ENCODE measurements around the gene GALNT9. TPM values are rescaled to one million over a fixed set of nuclear protein-coding genes. Genes with fewer than 3 reads are reported as not detected.

GALNT9 gene
- total RNA-seq, 1 experiment from 2014 or later, result not detected

DNA sequence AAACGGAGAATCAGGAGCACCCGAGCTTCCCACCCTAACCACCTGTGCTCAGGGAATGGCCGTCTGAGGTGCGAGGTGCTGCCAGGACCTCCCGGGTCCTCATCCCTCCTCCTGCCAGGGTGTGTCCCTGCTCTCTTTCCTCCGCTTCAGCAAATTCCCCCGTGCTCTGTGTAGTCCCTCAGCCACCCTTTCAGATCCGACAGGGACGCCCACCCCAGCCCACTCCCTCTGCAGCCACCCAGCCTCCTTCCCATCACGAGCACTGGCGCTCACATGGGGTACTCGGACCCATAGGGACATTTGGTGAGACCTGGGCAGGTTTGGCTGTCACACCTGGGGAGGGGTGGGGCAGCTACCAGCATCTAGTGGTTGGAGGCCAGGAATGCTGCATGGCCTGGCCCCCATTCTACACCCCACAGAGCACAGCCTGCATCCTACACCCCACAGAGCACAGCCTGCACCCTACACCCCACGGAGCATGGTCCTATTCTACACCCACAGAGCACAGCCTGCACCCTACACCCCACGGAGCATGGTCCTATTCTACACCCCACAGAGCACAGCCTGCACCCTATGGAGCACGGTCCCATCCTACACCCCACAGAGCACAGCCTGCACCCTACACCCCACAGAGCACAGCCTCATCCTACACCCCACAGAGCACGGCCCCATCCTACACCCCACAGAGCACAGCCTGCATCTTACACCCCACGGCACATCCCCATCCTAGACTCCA is 12.7 kb downstream of the GALNT9 start:
- Histone ChIP-seq H3K27me3 (ENCODE audit: low read length) (no peaks in the 10 kb centered on the region), H3K79me2 (ENCODE audit: low read length) (no peaks in the 10 kb centered on the region), H3K36me3 (ENCODE audit: insufficient read depth, low read length) (no peaks in the 10 kb centered on the region), H3K4me2 (ENCODE audit: low read depth, low read length, poor library complexity, severe bottlenecking) (no peak overlapping the region), H3K9ac (ENCODE audit: low read length) (no peak overlapping the region), H3K27ac (ENCODE audit: low read length) (no peak overlapping the region), H3K4me3 (ENCODE audit: low read length) (no peak overlapping the region), H3K9me2 (replicated peaks; ENCODE audit: insufficient read depth, low read length) (no peaks in the 10 kb centered on the region), H4K20me1 (ENCODE audit: insufficient read depth, low read depth, low read length) (no peaks in the 10 kb centered on the region), H3K9me3 (ENCODE audit: low read length) (no peaks in the 10 kb centered on the region), H2AFZ (ENCODE audit: low read length) (no peak overlapping the region), H3K4me1 (ENCODE audit: low read length) (no peaks in the 10 kb centered on the region)
- no peak for DNase-seq

DNA sequence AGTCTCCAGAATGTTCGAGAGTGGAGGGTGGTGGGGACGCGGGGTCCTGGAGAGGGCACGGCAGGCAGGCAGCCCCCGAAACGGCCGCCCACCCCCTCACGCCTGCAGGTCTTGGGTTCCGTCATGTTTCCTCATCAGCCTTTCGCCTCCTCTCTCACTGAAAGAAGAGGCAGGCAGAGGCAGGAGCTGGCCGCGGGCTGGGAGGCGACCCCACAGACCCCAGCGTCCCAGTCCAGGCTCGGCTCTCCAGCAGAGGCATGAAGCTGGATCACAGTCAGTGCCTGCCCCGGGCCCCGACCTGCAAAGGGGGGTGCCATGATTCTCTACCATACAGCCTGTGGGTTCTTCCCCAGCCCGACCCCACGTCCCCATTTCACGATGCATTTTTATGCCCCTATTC is 13.4 kb downstream of the GALNT9 start:
- Histone ChIP-seq H3K27ac (ENCODE audit: low read length) (no peak overlapping the region), H3K4me3 (ENCODE audit: low read length) (no peak overlapping the region), H3K4me1 (ENCODE audit: low read length) (no peaks in the 10 kb centered on the region), H4K20me1 (ENCODE audit: insufficient read depth, low read depth, low read length) (no peaks in the 10 kb centered on the region), H3K36me3 (ENCODE audit: insufficient read depth, low read length) (no peaks in the 10 kb centered on the region), H3K9me3 (ENCODE audit: low read length) (no peaks in the 10 kb centered on the region), H2AFZ (ENCODE audit: low read length) (no peak overlapping the region), H3K9ac (ENCODE audit: low read length) (no peak overlapping the region), H3K27me3 (ENCODE audit: low read length) (no peaks in the 10 kb centered on the region), H3K4me2 (ENCODE audit: low read depth, low read length, poor library complexity, severe bottlenecking) (no peak overlapping the region), H3K9me2 (replicated peaks; ENCODE audit: insufficient read depth, low read length) (no peaks in the 10 kb centered on the region), H3K79me2 (ENCODE audit: low read length) (no peaks in the 10 kb centered on the region)
- DNase-seq, result no peak

DNA sequence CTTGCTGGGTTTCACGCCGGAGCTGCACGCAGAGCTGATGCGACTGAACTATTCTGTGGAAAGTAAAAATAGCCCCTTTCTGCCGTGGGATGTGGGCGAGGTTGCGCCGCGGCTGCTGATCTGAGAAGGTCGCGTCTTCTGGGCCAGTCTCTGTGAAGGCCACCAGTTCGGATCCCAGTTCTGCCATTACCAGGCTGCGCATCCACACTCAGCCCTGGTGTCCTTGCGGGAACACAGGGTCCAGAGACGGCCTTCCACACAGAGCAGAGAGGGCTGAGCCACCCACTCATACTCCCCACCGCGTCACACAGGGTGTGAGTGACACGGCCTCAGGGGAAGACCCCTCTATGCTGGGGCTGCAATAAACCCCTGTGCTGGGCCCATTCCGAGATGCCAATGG is 13.9 kb downstream of the GALNT9 start:
- Histone ChIP-seq H3K9me3 (ENCODE audit: low read length) (no peaks in the 10 kb centered on the region), H4K20me1 (ENCODE audit: insufficient read depth, low read depth, low read length) (no peaks in the 10 kb centered on the region), H3K4me3 (ENCODE audit: low read length) (no peak overlapping the region), H3K36me3 (ENCODE audit: insufficient read depth, low read length) (no peaks in the 10 kb centered on the region), H3K4me1 (ENCODE audit: low read length) (no peaks in the 10 kb centered on the region), H3K9me2 (replicated peaks; ENCODE audit: insufficient read depth, low read length) (no peaks in the 10 kb centered on the region), H2AFZ (ENCODE audit: low read length) (no peak overlapping the region), H3K79me2 (ENCODE audit: low read length) (no peaks in the 10 kb centered on the region), H3K4me2 (ENCODE audit: low read depth, low read length, poor library complexity, severe bottlenecking) (no peak overlapping the region), H3K9ac (ENCODE audit: low read length) (no peak overlapping the region), H3K27me3 (ENCODE audit: low read length) (no peaks in the 10 kb centered on the region), H3K27ac (ENCODE audit: low read length) (no peak overlapping the region)
- DNase-seq, result no peak

DNA sequence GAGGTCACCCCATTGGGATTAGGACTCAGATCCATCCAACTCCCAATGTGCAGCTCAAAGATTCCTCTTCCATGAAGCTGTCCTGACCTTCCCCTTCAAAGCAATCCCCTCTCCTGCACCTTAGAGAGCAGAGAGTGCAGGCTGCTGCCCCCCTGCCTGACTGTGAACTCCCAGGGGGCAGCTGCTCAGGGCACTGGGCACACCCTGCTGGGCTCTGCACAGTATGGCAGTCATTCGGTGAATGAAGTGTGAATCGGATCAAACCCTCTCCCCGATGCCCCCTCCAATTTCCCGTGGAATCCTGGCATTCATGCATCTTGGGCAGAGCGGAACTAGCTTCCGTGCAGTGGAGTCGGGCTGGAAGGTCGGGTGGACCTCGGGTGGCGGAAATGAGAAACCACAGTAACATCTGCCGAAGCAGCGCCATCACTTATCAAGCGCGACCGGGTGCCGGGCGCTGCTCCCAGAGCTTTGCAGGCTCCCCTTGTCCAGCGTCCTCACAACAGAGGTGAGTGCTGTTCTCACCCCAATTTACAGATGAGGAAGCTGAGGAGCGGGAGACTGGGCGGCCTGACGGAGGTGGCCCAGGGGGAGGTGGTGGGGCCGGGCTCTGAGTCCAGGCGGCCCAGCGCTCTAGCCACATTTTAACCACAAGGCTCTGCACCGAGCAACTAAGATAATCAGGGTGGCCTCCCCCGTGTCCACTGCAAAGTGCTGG is 14.7 kb downstream of the GALNT9 start:
- Histone ChIP-seq H3K27me3 (ENCODE audit: low read length) (no peaks in the 10 kb centered on the region), H3K9ac (ENCODE audit: low read length) (no peak overlapping the region), H3K4me3 (ENCODE audit: low read length) (no peak overlapping the region), H3K9me3 (ENCODE audit: low read length) (no peaks in the 10 kb centered on the region), H3K79me2 (ENCODE audit: low read length) (no peaks in the 10 kb centered on the region), H3K27ac (ENCODE audit: low read length) (no peak overlapping the region), H3K4me1 (ENCODE audit: low read length) (no peaks in the 10 kb centered on the region), H4K20me1 (ENCODE audit: insufficient read depth, low read depth, low read length) (no peaks in the 10 kb centered on the region), H2AFZ (ENCODE audit: low read length) (no peak overlapping the region), H3K36me3 (ENCODE audit: insufficient read depth, low read length) (no peaks in the 10 kb centered on the region), H3K9me2 (replicated peaks; ENCODE audit: insufficient read depth, low read length) (no peaks in the 10 kb centered on the region), H3K4me2 (ENCODE audit: low read depth, low read length, poor library complexity, severe bottlenecking) (no peak overlapping the region)
- no peak for DNase-seq

DNA sequence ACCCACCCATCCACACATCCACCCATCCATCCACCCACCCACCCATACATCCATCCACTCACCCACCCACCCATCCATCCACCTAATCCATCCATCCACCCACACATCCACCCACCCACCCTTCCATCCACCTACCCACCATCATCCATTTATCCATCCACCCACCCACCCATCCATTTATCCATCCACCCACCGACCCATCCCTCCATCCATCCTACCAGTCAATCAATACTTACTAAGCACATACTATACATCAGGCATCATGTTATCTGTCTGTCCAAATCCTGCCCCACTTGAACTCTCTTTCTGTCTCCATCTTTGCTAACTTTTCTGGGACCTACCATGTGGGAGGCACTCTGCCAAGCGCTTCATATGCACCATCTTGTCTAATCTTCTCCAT is 15.4 kb downstream of the GALNT9 start:
- no peaks in the 10 kb centered on the region for H3K27me3 ChIP-seq (ENCODE audit: low read length)
- no peak for DNase-seq
- no peaks in the 10 kb centered on the region for H3K9me2 ChIP-seq (replicated peaks; ENCODE audit: insufficient read depth, low read length)
- no peak overlapping the region for H3K4me2 ChIP-seq (ENCODE audit: low read depth, low read length, poor library complexity, severe bottlenecking)
- H3K9ac ChIP-seq (ENCODE audit: low read length), result no peak overlapping the region
- H3K9me3 ChIP-seq (ENCODE audit: low read length), result no peaks in the 10 kb centered on the region
- no peaks in the 10 kb centered on the region for H4K20me1 ChIP-seq (ENCODE audit: insufficient read depth, low read depth, low read length)
- H3K27ac ChIP-seq (ENCODE audit: low read length), result no peak overlapping the region
- no peaks in the 10 kb centered on the region for H3K36me3 ChIP-seq (ENCODE audit: insufficient read depth, low read length)
- H3K79me2 ChIP-seq (ENCODE audit: low read length), result no peaks in the 10 kb centered on the region
- H3K4me1 ChIP-seq (ENCODE audit: low read length), result no peaks in the 10 kb centered on the region
- no peak overlapping the region for H3K4me3 ChIP-seq (ENCODE audit: low read length)
- H2AFZ ChIP-seq (ENCODE audit: low read length), result no peak overlapping the region

DNA sequence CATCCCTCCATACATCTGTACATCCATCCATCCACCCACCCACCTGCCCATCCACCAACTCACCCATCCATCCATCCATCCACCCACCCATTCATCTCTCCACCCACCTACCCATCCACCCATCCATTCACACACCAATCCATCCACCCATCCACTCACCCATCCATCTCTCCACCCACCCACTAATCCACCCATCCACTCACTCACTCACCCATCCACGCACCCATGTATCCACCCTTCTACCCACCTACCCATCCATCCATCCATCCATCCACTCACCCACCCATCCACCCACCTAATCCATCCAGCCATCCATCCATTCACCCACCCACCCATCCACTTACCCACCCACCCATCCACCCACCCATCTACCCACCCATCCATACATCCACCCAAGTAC is 16.2 kb downstream of the GALNT9 start:
- Histone ChIP-seq H3K9ac (ENCODE audit: low read length) (no peak overlapping the region), H4K20me1 (ENCODE audit: insufficient read depth, low read depth, low read length) (no peaks in the 10 kb centered on the region), H3K9me2 (replicated peaks; ENCODE audit: insufficient read depth, low read length) (no peaks in the 10 kb centered on the region), H3K4me1 (ENCODE audit: low read length) (no peaks in the 10 kb centered on the region), H3K4me3 (ENCODE audit: low read length) (no peak overlapping the region), H3K9me3 (ENCODE audit: low read length) (no peaks in the 10 kb centered on the region), H3K27ac (ENCODE audit: low read length) (no peak overlapping the region), H3K79me2 (ENCODE audit: low read length) (no peaks in the 10 kb centered on the region), H3K4me2 (ENCODE audit: low read depth, low read length, poor library complexity, severe bottlenecking) (no peak overlapping the region), H2AFZ (ENCODE audit: low read length) (no peak overlapping the region), H3K27me3 (ENCODE audit: low read length) (no peaks in the 10 kb centered on the region), H3K36me3 (ENCODE audit: insufficient read depth, low read length) (no peaks in the 10 kb centered on the region)
- DNase-seq, result no peak

DNA sequence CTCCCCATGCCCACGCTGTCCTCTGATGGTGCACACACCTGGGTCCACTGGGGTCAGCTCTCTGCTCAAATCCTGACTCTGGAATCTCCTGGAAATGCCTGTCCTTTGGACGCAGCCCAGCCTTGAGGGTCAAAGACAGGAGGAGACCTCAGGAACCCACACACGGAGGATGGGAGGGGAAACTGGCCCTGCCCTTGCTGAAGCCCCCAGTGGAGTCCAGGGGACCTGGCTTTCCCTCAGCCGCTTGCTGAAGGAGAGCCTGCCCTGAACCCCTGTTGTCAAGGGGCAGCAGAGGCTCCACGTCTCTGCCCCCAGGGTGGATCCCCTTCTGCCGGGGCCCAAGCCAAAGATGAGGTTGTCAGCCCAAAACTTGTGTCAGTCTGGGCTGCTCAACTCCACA is 16.9 kb downstream of the GALNT9 start:
- H3K9me3 ChIP-seq (ENCODE audit: low read length), result no peaks in the 10 kb centered on the region
- H3K79me2 ChIP-seq (ENCODE audit: low read length), result no peaks in the 10 kb centered on the region
- H3K27ac ChIP-seq (ENCODE audit: low read length), result no peak overlapping the region
- H3K9ac ChIP-seq (ENCODE audit: low read length), result no peak overlapping the region
- no peak overlapping the region for H2AFZ ChIP-seq (ENCODE audit: low read length)
- H4K20me1 ChIP-seq (ENCODE audit: insufficient read depth, low read depth, low read length), result no peaks in the 10 kb centered on the region
- H3K27me3 ChIP-seq (ENCODE audit: low read length), result no peaks in the 10 kb centered on the region
- no peak overlapping the region for H3K4me2 ChIP-seq (ENCODE audit: low read depth, low read length, poor library complexity, severe bottlenecking)
- no peaks in the 10 kb centered on the region for H3K4me1 ChIP-seq (ENCODE audit: low read length)
- no peaks in the 10 kb centered on the region for H3K36me3 ChIP-seq (ENCODE audit: insufficient read depth, low read length)
- no peak overlapping the region for H3K4me3 ChIP-seq (ENCODE audit: low read length)
- H3K9me2 ChIP-seq (replicated peaks; ENCODE audit: insufficient read depth, low read length), result no peaks in the 10 kb centered on the region
- no peak for DNase-seq

DNA sequence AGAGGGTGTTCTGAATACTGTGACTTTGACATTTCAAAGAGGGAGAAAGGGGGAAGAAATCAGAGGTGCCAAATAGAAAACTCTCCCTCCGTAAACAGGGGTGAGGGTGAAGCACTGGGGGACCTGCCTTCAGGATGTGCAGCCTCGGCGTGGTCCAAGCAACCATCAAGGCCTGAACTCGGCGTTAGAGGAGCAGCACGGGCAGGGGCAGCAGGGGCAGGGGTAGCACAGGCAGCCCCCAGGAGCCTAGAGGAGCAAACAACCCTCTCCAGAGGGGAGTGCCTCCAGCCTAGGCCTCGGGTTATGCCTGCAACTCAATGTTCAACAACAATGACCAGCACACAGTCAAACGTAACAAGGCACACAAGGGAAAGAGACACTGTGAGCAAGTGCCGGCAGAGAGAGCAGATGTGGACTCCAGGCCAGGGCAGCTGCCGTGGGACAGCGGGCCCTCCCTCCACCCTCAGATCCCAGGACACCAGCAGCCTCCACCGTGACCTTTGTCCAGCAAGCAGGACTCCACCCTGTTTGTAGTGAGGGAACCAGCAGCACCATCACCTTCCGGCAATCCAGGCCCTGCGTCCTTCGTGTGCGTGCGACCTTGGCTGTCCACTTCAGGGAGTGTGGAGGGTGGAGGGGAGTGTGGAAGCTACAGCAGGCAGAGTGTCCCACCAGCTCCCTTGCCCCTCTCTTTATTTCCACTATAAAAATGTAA is 18.0 kb downstream of the GALNT9 start:
- H4K20me1 ChIP-seq (ENCODE audit: insufficient read depth, low read depth, low read length), result no peaks in the 10 kb centered on the region
- no peak overlapping the region for H3K4me2 ChIP-seq (ENCODE audit: low read depth, low read length, poor library complexity, severe bottlenecking)
- no peaks in the 10 kb centered on the region for H3K36me3 ChIP-seq (ENCODE audit: insufficient read depth, low read length)
- no peak overlapping the region for H3K27ac ChIP-seq (ENCODE audit: low read length)
- no peaks in the 10 kb centered on the region for H3K9me3 ChIP-seq (ENCODE audit: low read length)
- no peaks in the 10 kb centered on the region for H3K4me1 ChIP-seq (ENCODE audit: low read length)
- H3K4me3 ChIP-seq (ENCODE audit: low read length), result no peak overlapping the region
- no peak overlapping the region for H2AFZ ChIP-seq (ENCODE audit: low read length)
- H3K9ac ChIP-seq (ENCODE audit: low read length), result no peak overlapping the region
- H3K79me2 ChIP-seq (ENCODE audit: low read length), result no peaks in the 10 kb centered on the region
- H3K9me2 ChIP-seq (replicated peaks; ENCODE audit: insufficient read depth, low read length), result no peaks in the 10 kb centered on the region
- no peak for DNase-seq
- no peaks in the 10 kb centered on the region for H3K27me3 ChIP-seq (ENCODE audit: low read length)
